Stimulated activated memory B cell treated with anti-CD40 and anti-IgM and Interleukin-4, amounts not matched to agents 10 μg/mL and 1 μg/mL and 100 μg/mL, for 72 hours (primary cell): Measurements from ENCODE around the gene NELFCD.

Source experiments
- ATAC-seq: fragments of 150-1000 bp; cut with Tn5 transposase; 2 replicates; pipeline ENCODE4 v1.10.0; 2021
- H3K27ac Mint-ChIP-seq: one replicate; pipeline ENCODE4 v1.8.0; 2022; ENCODE audit warnings: mild to moderate bottlenecking, mixed read lengths
- H3K27me3 Mint-ChIP-seq: one replicate; pipeline ENCODE4 v1.8.0; 2022; ENCODE audit warnings: mixed read lengths
- H3K36me3 Mint-ChIP-seq: one replicate; pipeline ENCODE4 v1.8.0; 2022; ENCODE audit warnings: mixed read lengths
- H3K4me1 Mint-ChIP-seq: one replicate; pipeline ENCODE4 v1.8.0; 2022; ENCODE audit warnings: mixed read lengths
- H3K4me3 Mint-ChIP-seq: one replicate; pipeline ENCODE4 v1.8.0; 2022; ENCODE audit warnings: mild to moderate bottlenecking, moderate library complexity, mixed read lengths
- H3K9me3 Mint-ChIP-seq: one replicate; pipeline ENCODE4 v1.8.0; 2022; ENCODE audit warnings: mixed read lengths

The NELFCD gene

GRCh38 chr20:58996226-58996611, 15.2 kb downstream of the NELFCD start:
- no peak for ATAC-seq
- Mint-ChIP-seq H3K9me3 (no peaks in the 10 kb centered on the region), H3K27ac (peak overlapping the region; percentile 36), H3K4me3 (no peak overlapping the region), H3K36me3 (peaks cover 85% of the 10 kb centered on the region), H3K4me1 (peaks cover 59% of the 10 kb centered on the region), H3K27me3 (no peaks in the 10 kb centered on the region)

GRCh38 chr20:58997141-58997770, 16.2 kb downstream of the NELFCD start:
- peaks cover 69% of the 10 kb centered on the region for H3K4me1 Mint-ChIP-seq
- H3K36me3 Mint-ChIP-seq: peaks cover 88% of the 10 kb centered on the region
- no peaks in the 10 kb centered on the region for H3K9me3 Mint-ChIP-seq
- no peak overlapping the region for H3K4me3 Mint-ChIP-seq
- no peak for ATAC-seq
- no peaks in the 10 kb centered on the region for H3K27me3 Mint-ChIP-seq
- H3K27ac Mint-ChIP-seq: peak overlapping the region; percentile 37

DNA sequence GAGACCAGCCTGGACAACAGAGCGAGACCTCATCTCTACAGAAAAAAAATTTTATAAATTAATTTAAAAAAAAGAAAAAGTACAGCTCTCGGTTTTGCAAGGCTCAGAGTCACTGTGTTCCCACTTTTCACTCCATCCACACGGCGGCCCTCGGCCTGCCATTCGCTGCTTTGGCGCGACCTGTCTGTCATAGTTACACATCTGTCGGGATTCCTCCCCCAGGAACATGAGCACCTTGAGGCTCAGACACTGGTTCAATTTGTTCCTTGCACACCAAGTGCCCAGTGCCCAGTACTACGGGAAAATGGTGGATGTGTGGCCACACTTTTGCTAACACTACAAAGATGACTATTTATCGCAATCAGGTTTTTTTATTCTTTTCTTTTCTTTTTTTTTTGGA, 17.6 kb downstream of the NELFCD start:
- Mint-ChIP-seq H3K27ac (peak overlapping the region; percentile 37), H3K36me3 (peaks cover 89% of the 10 kb centered on the region), H3K4me3 (no peak overlapping the region), H3K4me1 (peaks cover 69% of the 10 kb centered on the region), H3K9me3 (no peaks in the 10 kb centered on the region), H3K27me3 (no peaks in the 10 kb centered on the region)
- no peak for ATAC-seq

GRCh38 chr20:59000326-59000725, 19.3 kb downstream of the NELFCD start:
- Mint-ChIP-seq H3K36me3 (peaks cover 88% of the 10 kb centered on the region), H3K4me1 (peaks cover 61% of the 10 kb centered on the region), H3K27ac (peak overlapping the region; percentile 46), H3K9me3 (no peaks in the 10 kb centered on the region), H3K4me3 (no peak overlapping the region), H3K27me3 (no peaks in the 10 kb centered on the region)
- ATAC-seq: no peak

- Mint-ChIP-seq H3K4me1 (peaks cover 60% of the 10 kb centered on the region), H3K36me3 (peaks cover 88% of the 10 kb centered on the region), H3K27ac (peak overlapping the region; percentile 46), H3K9me3 (no peaks in the 10 kb centered on the region), H3K4me3 (no peak overlapping the region), H3K27me3 (no peaks in the 10 kb centered on the region)
- ATAC-seq: no peak
Observed at GRCh38 chr20:59001068-59001448, 20.0 kb downstream of the NELFCD start.

DNA sequence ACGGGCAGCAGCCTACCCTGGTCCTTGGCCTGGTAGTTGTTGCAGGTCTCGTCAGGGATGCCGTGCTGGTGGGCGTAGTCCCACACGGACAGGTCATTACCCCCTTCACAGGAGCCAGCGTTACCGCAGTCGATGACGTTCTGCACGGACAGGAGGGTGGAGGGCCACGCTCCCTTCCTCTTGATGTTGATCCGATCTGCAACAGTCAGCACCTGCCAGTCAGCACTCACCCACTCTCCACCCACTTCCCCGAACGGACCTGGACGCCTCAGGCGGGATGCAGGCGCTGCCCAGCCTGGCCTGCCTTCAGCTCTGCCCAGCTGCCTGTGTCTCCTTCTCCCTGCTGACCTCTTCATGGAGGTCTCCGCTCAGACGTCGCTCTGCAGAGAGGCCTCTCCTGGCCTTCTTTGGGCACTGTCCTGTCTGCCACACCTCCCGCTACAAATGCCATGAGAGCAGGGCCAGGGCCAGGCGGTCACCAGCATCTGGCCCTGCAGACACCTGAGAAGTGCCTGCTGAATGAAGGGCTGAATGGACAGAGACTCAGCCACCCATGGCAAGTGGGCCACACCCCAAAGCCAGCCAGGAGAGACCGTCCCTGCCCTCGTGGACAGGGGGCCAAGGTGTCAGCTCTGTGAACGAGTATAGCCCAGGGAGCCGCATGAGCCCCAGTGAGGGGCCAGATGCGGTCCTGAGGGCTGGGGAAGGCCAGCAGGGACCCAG, 20.6 kb downstream of the NELFCD start:
- peaks cover 86% of the 10 kb centered on the region for H3K36me3 Mint-ChIP-seq
- peak overlapping the region; percentile 96 for H3K27ac Mint-ChIP-seq
- H3K4me3 Mint-ChIP-seq: peak overlapping the region; percentile 52
- H3K4me1 Mint-ChIP-seq: peaks cover 57% of the 10 kb centered on the region
- no peaks in the 10 kb centered on the region for H3K27me3 Mint-ChIP-seq
- ATAC-seq: no peak
- H3K9me3 Mint-ChIP-seq: no peaks in the 10 kb centered on the region

DNA sequence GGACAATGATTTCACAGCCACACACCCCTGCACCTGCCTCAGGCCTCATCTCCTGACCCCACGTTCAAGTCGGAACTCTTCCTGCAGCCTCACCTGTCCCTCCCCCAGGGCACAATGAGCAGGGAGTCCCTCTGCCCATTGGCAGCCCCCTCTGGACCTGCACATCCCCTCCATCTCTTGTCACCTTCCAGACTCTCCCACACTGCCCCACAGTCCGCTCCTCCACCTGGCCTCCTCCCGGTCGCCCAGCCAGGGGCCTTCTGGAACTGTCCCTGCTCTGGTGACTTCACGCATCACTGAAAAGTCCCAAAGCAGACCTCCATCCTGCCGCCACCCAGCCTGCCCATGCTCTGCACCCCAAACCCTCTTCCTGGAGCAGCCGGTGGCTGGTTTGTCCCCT, 21.3 kb downstream of the NELFCD start:
- H3K9me3 Mint-ChIP-seq: no peaks in the 10 kb centered on the region
- peaks cover 80% of the 10 kb centered on the region for H3K36me3 Mint-ChIP-seq
- peak overlapping the region; percentile 87 for H3K4me3 Mint-ChIP-seq
- H3K4me1 Mint-ChIP-seq: peaks cover 55% of the 10 kb centered on the region
- H3K27me3 Mint-ChIP-seq: no peaks in the 10 kb centered on the region
- ATAC-seq: no peak
- peak overlapping the region; percentile 96 for H3K27ac Mint-ChIP-seq

GRCh38 chr20:59002874-59003399, 21.9 kb downstream of the NELFCD start:
- no peaks in the 10 kb centered on the region for H3K27me3 Mint-ChIP-seq
- no peak for ATAC-seq
- H3K4me3 Mint-ChIP-seq: peak overlapping the region; percentile 87
- peaks cover 79% of the 10 kb centered on the region for H3K36me3 Mint-ChIP-seq
- peak overlapping the region; percentile 96 for H3K27ac Mint-ChIP-seq
- peaks cover 56% of the 10 kb centered on the region for H3K4me1 Mint-ChIP-seq
- H3K9me3 Mint-ChIP-seq: no peaks in the 10 kb centered on the region

- peak overlapping the region; percentile 87 for H3K4me3 Mint-ChIP-seq
- peak overlapping the region; percentile 96 for H3K27ac Mint-ChIP-seq
- H3K4me1 Mint-ChIP-seq: peaks cover 63% of the 10 kb centered on the region
- H3K27me3 Mint-ChIP-seq: no peaks in the 10 kb centered on the region
- peaks cover 70% of the 10 kb centered on the region for H3K36me3 Mint-ChIP-seq
- H3K9me3 Mint-ChIP-seq: no peaks in the 10 kb centered on the region
- ATAC-seq: no peak
Observed at GRCh38 chr20:59003836-59004492, 22.9 kb downstream of the NELFCD start.

- peak; percentile 2 for ATAC-seq
- Mint-ChIP-seq H3K9me3 (no peaks in the 10 kb centered on the region), H3K36me3 (peaks cover 65% of the 10 kb centered on the region), H3K27me3 (no peaks in the 10 kb centered on the region), H3K4me1 (peaks cover 67% of the 10 kb centered on the region), H3K27ac (peak overlapping the region; percentile 96), H3K4me3 (peak overlapping the region; percentile 87)
Observed at GRCh38 chr20:59004493-59004762, 23.4 kb downstream of the NELFCD start.

GRCh38 chr20:59004763-59005522, 23.9 kb downstream of the NELFCD start:
- Mint-ChIP-seq H3K27ac (peak overlapping the region; percentile 96), H3K27me3 (no peaks in the 10 kb centered on the region), H3K36me3 (peaks cover 62% of the 10 kb centered on the region), H3K9me3 (no peaks in the 10 kb centered on the region), H3K4me3 (peak overlapping the region; percentile 87), H3K4me1 (peaks cover 70% of the 10 kb centered on the region)
- peak; percentile 84 for ATAC-seq

GRCh38 chr20:59005523-59006166, 24.6 kb downstream of the NELFCD start:
- ATAC-seq: no peak
- peaks cover 71% of the 10 kb centered on the region for H3K4me1 Mint-ChIP-seq
- no peaks in the 10 kb centered on the region for H3K9me3 Mint-ChIP-seq
- H3K27ac Mint-ChIP-seq: peak overlapping the region; percentile 96
- H3K36me3 Mint-ChIP-seq: peaks cover 57% of the 10 kb centered on the region
- H3K4me3 Mint-ChIP-seq: peak overlapping the region; percentile 87
- H3K27me3 Mint-ChIP-seq: no peaks in the 10 kb centered on the region

- ATAC-seq: no peak
- Mint-ChIP-seq H3K9me3 (no peaks in the 10 kb centered on the region), H3K36me3 (peaks cover 53% of the 10 kb centered on the region), H3K27me3 (no peaks in the 10 kb centered on the region), H3K4me3 (peak overlapping the region; percentile 87), H3K4me1 (peaks cover 74% of the 10 kb centered on the region), H3K27ac (peak overlapping the region; percentile 96)
Observed at GRCh38 chr20:59006167-59006863, 25.3 kb downstream of the NELFCD start.

DNA sequence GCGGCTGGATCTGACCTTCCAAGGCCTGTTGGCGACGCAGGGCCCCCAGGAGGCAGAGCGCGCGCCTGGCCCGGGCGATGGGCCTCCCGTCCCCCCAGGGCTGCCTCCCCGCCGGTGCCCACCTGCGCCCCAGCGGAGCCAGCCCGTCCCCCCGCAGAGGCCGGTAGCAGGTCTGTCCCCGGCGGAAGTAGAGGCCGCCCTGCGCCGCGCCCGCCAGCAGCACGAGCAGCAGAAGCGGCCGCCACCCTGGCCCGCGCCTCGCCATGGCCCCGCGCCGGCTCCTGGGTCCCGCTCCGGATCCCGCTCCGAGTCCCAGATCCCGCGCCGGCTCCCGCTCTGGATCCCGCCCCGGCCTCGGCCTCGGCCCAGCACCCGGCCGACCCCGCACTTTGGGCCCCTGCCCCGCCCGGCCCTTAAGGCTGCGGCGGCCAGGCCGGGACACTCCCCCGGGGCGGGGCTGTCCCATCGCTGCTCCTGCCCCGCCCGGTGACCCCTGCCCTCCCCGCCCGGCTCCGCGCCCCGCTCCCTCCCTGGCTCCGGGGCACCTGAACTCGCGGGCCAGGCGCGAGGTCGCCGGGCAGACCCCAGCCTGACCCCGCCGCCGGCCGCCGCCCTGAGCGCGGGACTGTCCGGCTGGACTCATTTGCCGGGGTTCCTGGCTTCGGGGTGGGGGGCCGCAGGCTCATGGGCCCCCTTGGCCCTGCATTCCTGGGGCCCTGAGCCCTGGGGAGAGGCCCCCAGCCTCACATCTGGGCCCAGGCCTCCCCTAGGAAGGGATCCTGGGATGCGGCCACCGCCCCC, 26.0 kb downstream of the NELFCD start, which contains the start of gene CTSZ:
Gene CTSZ (minus strand): TSS at position 391 of the 801 bp plus-strand sequence. CDS start 126 bp downstream, at position 265.
- peaks cover 69% of the 10 kb centered on the region for H3K4me1 Mint-ChIP-seq
- H3K4me3 Mint-ChIP-seq: peak within 1 kb of the TSS; percentile 87
- H3K36me3 Mint-ChIP-seq: peaks cover 46% of the 10 kb centered on the region
- peak within 1 kb of the TSS; percentile 96 for H3K27ac Mint-ChIP-seq
- peak; percentile 64 for ATAC-seq
- H3K27me3 Mint-ChIP-seq: no peaks in the 10 kb centered on the region
- H3K9me3 Mint-ChIP-seq: no peaks in the 10 kb centered on the region
